NCI-H774 (cell line): Measurements from ENCODE around the gene STRAP.
"Not testable (repeated sequence)": the region's sequence is repeated elsewhere in the genome, so short reads cannot be mapped to it uniquely, and the experiment has no call there.

Experiments used
- DNase-seq: peaks from one replicate; lab custom pipeline; 2025; lab: John Stamatoyannopoulos, UW

The STRAP gene

GRCh38 chr12:15928346-15928745 is 46.2 kb downstream of the STRAP start:
- DNase-seq = no peak

DNA sequence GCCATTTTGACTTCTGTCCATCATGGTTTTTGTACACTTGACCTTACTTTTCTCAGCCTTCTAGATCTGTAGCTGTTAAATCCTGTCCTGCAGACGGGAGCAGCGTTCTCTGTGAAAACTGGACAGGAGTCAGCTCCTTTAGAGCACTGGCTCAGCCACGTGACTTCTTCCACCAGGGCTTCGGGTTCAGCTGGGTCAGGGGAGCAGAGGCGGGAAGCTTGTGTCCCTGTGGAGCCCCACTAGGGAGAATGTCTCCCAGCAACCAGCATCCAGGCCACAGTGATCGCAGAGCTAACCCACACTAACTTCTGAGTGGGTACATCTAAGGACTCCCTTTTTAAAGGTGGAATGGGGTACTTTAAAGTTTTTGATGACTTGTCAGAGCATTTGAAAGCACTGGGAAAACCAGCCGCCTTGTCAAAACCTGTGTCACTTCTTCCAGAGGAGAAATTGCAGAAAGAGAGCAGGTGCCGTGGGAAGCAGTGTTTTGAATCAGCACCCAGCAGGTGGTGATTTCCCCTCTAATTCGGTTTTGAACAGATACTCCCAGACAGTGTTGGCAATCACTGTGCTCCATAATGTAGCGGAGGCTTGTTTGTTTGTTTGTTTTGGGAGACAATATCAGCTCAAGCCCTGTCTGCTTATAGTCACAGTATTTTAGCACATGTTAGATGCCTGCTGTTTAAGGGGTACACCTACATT is 46.8 kb downstream of the STRAP start:
- DNase-seq = peak; percentile 6

GRCh38 chr12:15931590-15932053 is 49.4 kb downstream of the STRAP start:
- DNase-seq = no peak

DNA sequence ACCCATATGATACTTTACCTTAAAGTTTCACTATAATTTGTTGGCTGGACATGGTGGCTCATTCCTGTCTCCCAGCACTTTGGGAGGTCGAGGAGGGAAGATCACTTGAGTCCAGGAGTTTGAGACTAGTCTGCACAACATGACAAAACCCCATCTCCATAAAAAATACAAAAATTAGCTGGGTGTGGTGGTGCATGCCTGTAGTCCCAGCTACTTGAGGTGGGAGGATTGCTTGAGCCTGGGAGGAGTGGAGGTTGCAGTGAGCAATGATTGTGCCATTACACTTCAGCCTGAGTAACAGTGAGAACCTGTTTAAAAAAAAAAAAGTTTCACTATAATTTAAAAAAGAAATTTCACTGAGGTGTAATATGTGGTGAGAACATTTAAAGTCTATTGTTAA is 50.1 kb downstream of the STRAP start:
- DNase-seq = no peak

DNA sequence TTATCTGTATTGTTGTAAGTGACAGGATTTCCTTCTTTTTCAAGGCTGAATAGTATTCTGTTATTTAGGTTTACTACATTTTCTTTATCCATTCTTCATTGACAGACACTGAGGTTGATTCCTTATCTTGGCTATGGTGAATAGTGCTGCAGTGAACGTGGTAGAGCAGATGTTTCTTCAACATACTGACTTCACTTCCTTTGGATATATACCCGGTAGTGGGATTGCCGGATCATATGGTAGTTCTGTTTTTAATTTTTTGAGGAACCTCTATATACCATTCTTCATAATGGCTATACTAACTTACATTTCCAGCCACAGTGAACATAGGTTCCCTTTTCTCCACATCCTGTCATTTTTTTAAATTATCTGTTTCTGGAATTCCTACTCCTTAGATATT is 50.8 kb downstream of the STRAP start:
- no peak for DNase-seq

DNA sequence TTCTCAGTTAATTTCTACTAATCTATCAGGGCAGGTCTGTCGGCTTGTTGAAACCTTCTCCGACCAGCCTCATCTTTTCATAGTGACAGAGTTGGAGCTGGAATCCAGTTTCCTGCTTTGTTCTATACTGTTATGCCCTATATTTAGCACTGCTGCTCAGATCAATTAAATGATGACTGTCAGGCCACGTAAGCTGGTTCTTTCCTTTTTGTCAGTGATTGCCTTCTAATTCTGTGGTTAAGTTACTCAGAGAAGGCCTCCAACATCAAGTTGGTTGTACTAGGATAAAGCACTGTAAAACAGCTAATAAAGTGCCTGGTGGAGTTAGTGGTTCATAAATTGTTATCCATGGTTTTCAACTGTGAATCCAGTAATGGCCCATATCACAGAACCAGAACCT is 51.6 kb downstream of the STRAP start:
- no peak for DNase-seq

- DNase-seq = no peak
These were observed 54.6 kb downstream of the STRAP start for GRCh38 chr12:15936751-15937150.

- DNase-seq = no peak
These were observed 55.7 kb downstream of the STRAP start for GRCh38 chr12:15937902-15938301.

DNA sequence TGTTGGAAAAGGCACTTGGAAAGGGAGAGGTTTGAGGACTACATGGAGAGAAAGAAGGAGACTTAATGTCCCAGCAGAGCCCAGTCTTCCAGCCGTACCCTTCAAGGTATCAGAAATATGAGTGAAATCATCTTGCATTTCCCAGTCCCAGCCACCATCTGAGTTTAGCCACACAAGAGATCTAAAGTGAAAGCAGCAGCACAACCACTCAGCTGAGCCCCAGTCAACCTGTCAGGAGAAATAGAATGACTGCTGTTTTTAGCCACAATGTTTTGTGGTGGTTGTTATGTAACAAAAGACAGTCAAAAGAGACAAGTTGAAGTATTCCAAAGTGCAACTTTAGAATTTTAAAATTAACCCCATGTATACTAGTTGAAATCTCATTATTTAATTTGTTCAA is 56.9 kb downstream of the STRAP start:
- DNase-seq = no peak

DNA sequence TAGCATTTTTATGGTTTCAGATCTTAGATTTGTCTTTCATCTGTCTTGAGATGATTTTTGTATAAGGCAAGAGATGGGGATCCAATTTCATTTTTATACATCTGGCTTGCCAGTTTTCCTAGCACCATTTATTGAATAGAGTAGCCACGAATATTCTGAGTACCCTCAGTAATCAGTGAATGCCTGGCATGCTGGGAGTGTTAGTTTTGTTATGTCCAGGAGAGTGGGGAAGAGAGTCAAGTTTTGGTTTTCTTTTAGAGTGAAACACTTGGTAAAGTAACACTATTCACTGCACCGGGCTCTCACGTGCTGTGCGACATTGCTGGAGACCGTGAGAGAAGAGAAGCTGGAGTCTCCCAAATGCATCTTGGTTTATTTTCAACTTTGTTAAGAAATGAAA is 60.3 kb downstream of the STRAP start:
- no peak for DNase-seq

- not testable (repeated sequence) for DNase-seq
These were observed 61.3 kb downstream of the STRAP start for GRCh38 chr12:15943519-15943918.

DNA sequence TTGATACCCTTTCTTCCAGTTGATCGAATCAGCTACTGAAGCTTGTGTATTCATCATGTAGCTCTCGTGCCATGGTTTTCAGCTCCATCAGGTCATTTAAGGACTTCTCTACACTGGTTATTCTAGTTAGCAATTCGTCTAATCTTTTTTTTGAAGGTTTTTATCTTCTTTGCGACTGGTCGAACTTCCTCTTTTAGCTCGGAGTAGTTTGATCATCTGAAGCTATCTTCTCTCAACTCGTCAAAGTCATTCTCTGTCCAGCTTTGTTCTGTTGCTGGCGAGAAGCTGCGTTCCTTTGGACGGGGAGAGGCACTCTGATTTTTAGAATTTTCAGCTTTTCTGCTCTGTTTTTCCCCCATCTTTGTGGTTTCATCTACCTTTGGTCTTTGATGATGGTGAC is 66.3 kb downstream of the STRAP start:
- not testable (repeated sequence) for DNase-seq
